ENCODE data around the gene FYCO1. TPM values are rescaled to one million over a fixed set of nuclear protein-coding genes. Genes with fewer than 3 reads are reported as not detected.
A peak's percentile ranks its signal among the peaks of the same experiment; 100 is the strongest.

FYCO1 gene
- total and polyA plus RNA-seq, 9 of the 15 experiments (the other 6 are each of a cell fraction or from before 2014, with no cell fraction given), result 2.1 to 13.8 (median 7.4) TPM

DNA sequence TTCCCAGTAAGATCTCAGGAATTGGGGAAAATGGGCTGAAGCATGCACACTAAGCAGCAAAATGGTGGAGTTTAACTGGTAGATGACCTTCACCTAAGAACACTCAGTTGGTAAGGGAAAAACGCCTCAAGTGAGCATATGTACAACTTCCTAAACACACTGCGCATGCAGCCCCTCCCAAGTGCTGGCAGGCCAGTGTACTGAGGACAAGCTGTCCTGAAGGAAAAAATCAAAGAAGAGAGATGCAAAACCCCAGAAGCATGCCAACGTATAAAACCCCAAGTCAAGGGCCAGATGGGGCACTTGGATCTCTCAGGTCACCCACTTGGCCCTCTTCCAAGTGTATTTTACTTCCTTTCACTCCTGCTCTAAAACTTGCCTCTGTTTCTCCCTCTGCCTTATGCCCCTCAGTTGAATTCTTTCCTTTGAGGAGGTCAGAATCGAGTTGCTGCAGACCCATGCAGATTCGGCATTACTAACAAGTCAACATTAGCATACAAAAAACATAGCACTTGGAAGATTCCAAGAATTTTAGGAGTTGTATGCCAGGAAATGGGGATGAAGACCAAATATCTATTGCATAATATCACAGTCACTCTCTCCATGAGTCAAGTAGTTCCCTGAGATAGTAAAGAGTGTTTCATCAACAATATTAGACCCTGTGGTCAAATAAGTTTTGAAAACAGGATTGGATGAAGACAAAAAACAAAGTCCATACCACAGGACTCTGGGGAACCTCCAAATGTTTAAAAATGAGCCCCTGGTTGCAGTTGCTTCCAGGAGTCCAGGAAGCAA is 10.8 kb upstream of the FYCO1 start:
- Histone ChIP-seq H3K36me3 (ENCODE audit: control insufficient read depth, insufficient read depth, low read length) (no peaks in the 10 kb centered on the region), H3K4me3 (no peak overlapping the region), H3K4me2 (ENCODE audit: insufficient read depth, low read length) (no peak overlapping the region), H3K27me3 (ENCODE audit: control insufficient read depth in 2 of 2, insufficient read depth in 2 of 2, low read length in 2 of 2) (peaks cover 12 to 32% of the 10 kb centered on the region in 2 experiments), H3K9ac (ENCODE audit: insufficient read depth in 1 of 2, low read depth in 2 of 2, low read length in 2 of 2) (no peak overlapping the region), H2AFZ (ENCODE audit: low read depth, low read length) (no peak overlapping the region), H3K9me3 (replicated peaks; ENCODE audit: control insufficient read depth, insufficient read depth, low read depth, low read length) (no peaks in the 10 kb centered on the region), H4K20me1 (replicated peaks; ENCODE audit: control insufficient read depth, insufficient read depth, low read length) (no peaks in the 10 kb centered on the region), H3K9me1 (ENCODE audit: control insufficient read depth, insufficient read depth, low read length) (no peaks in the 10 kb centered on the region), H3K4me1 (replicated peaks in 1 of 2; ENCODE audit: control insufficient read depth in 2 of 2, insufficient read depth in 2 of 2, low read length in 2 of 2) (peaks cover 0 to 5% of the 10 kb centered on the region in 2 experiments; a peak in 2 of 5 replicates), H3K79me2 (ENCODE audit: control insufficient read depth, insufficient read depth, low read length) (no peaks in the 10 kb centered on the region), H3K27ac (ENCODE audit: extremely low read depth, low read depth, low read length) (no peak overlapping the region)
- FAIRE-seq (no peak), DNase-seq (ENCODE audit: extremely low read depth in 1 of 4, low spot score in 3 of 4) (no peak), ATAC-seq (no peak)
- 8% methylated on average over 5 of the region's 5 CpGs for WGBS (ENCODE audit: insufficient coverage, low coverage, missing lambda C conversion rate)
- in situ Hi-C loops (cut with MboI) (no loop called here), intact Hi-C loops (cut with micrococcal nuclease) (loop anchor here (5.0 kb wide), 1 partner anchor 71 kb away; no protein-coding TSS in a partner anchor)
- no TSS peak for BruUV-seq (replicated peaks)
- POLR2A ChIA-PET, result interaction anchor here (0.6 to 1.3 kb wide), 4 partner anchors 17 to 42 kb away, joined by 3 read pairs; no protein-coding TSS in a partner anchor
- CTCF ChIA-PET (ENCODE audit: low intra/inter-chr PET ratio), result no interaction called here
- TF ChIP-seq MXI1 (IDR thresholded peaks at IDR 0.05; ENCODE audit: low read depth, low read length) (no peak), TAF9B (IDR thresholded peaks at IDR 0.05; ENCODE audit: partially characterized antibody) (no peak), SMAD4 (CRISPR knock-in tag; conservative IDR thresholded peaks at IDR 0.05) (no peak), NRF1 (conservative IDR thresholded peaks at IDR 0.05 in 1 of 2, IDR thresholded peaks at IDR 0.05 in 1 of 2) (0 out of 4 replicates have a peak, but pooled peaks of 1 of the 2 experiments have one; percentile 34), CBX8 (IDR thresholded peaks at IDR 0.05; ENCODE audit: borderline replicate concordance, extremely low read depth, low read depth, low read length, poor library complexity, severe bottlenecking) (no peak), ZBTB7A (IDR thresholded peaks at IDR 0.05; ENCODE audit: borderline replicate concordance, control insufficient read depth, low read depth, low read length) (no peak), PML (IDR thresholded peaks at IDR 0.05; ENCODE audit: low read length) (no peak), FOSL1 (tag; conservative IDR thresholded peaks at IDR 0.05) (peak; percentile 80), TFE3 (CRISPR knock-in tag; IDR thresholded peaks at IDR 0.05) (no peak), JUND (IDR thresholded peaks at IDR 0.05; ENCODE audit: borderline replicate concordance, low read depth, low read length) (no peak), JUND (tag; IDR thresholded peaks at IDR 0.05; ENCODE audit: borderline replicate concordance, low read depth, low read length) (no peak), ZC3H8 (IDR thresholded peaks at IDR 0.05) (no peak), BRF1 (IDR thresholded peaks at IDR 0.05; ENCODE audit: borderline replicate concordance, extremely low read depth, insufficient read length) (no peak), DNMT1 (IDR thresholded peaks at IDR 0.05) (no peak)
- TF ChIP-seq, protein P1, sequence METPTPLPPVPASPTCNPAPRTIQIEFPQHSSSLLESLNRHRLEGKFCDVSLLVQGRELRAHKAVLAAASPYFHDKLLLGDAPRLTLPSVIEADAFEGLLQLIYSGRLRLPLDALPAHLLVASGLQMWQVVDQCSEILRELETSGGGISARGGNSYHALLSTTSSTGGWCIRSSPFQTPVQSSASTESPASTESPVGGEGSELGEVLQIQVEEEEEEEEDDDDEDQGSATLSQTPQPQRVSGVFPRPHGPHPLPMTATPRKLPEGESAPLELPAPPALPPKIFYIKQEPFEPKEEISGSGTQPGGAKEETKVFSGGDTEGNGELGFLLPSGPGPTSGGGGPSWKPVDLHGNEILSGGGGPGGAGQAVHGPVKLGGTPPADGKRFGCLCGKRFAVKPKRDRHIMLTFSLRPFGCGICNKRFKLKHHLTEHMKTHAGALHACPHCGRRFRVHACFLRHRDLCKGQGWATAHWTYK (CRISPR knock-in tag; IDR thresholded peaks at IDR 0.05), result no peak
- TF ChIP-seq, protein P2, sequence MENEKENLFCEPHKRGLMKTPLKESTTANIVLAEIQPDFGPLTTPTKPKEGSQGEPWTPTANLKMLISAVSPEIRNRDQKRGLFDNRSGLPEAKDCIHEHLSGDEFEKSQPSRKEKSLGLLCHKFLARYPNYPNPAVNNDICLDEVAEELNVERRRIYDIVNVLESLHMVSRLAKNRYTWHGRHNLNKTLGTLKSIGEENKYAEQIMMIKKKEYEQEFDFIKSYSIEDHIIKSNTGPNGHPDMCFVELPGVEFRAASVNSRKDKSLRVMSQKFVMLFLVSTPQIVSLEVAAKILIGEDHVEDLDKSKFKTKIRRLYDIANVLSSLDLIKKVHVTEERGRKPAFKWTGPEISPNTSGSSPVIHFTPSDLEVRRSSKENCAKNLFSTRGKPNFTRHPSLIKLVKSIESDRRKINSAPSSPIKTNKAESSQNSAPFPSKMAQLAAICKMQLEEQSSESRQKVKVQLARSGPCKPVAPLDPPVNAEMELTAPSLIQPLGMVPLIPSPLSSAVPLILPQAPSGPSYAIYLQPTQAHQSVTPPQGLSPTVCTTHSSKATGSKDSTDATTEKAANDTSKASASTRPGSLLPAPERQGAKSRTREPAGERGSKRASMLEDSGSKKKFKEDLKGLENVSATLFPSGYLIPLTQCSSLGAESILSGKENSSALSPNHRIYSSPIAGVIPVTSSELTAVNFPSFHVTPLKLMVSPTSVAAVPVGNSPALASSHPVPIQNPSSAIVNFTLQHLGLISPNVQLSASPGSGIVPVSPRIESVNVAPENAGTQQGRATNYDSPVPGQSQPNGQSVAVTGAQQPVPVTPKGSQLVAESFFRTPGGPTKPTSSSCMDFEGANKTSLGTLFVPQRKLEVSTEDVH (IDR thresholded peaks at IDR 0.05; ENCODE audit: low read depth, partially characterized antibody), result no peak

Data from K562 (cell line).